Measurements from ENCODE around the gene ABCC12.

ABCC12 gene

GRCh38 chr16:48110000-48110399 lies 45.8 kb downstream of the ABCC12 start:
- in situ Hi-C loops (cut with HindIII; ENCODE audit: low sequenced_read_pairs): no loop called here

GRCh38 chr16:48109475-48109874 lies 46.3 kb downstream of the ABCC12 start:
- in situ Hi-C loops (cut with HindIII; ENCODE audit: low sequenced_read_pairs): no loop called here

GRCh38 chr16:48106446-48106845 lies 49.3 kb downstream of the ABCC12 start:
- in situ Hi-C loops (cut with HindIII; ENCODE audit: low sequenced_read_pairs): no loop called here

Measured in DLD1 (cell line).